PC-9 (cell line): ENCODE results near the gene CTAGE1.

ENCODE experiments used
- EZH2 ChIP-seq: fragments of 200-600 bp; sonication (generic); IDR thresholded peaks from 2 replicates; pipeline ENCODE4 v1.8.0; 2017; ENCODE audit warnings: antibody characterized with exemption, low read depth
- TF ChIP-seq, protein P1 (sequence below): fragments of 200-600 bp; sonication (generic); conservative IDR thresholded peaks from 2 replicates; pipeline ENCODE4 v1.6.1; 2017; ENCODE audit warnings: mixed run types, antibody characterized with exemption, mild to moderate bottlenecking, moderate library complexity

GRCh38 chr18:22367303-22367702, 50.4 kb downstream of the CTAGE1 start:
- TF ChIP-seq, protein P1, sequence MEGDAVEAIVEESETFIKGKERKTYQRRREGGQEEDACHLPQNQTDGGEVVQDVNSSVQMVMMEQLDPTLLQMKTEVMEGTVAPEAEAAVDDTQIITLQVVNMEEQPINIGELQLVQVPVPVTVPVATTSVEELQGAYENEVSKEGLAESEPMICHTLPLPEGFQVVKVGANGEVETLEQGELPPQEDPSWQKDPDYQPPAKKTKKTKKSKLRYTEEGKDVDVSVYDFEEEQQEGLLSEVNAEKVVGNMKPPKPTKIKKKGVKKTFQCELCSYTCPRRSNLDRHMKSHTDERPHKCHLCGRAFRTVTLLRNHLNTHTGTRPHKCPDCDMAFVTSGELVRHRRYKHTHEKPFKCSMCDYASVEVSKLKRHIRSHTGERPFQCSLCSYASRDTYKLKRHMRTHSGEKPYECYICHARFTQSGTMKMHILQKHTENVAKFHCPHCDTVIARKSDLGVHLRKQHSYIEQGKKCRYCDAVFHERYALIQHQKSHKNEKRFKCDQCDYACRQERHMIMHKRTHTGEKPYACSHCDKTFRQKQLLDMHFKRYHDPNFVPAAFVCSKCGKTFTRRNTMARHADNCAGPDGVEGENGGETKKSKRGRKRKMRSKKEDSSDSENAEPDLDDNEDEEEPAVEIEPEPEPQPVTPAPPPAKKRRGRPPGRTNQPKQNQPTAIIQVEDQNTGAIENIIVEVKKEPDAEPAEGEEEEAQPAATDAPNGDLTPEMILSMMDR, result no peak
- TF ChIP-seq EZH2, result no peak
